ENCODE measurements around the gene SPIB.
A peak's percentile ranks its signal among the peaks of the same experiment; 100 is the strongest.

The SPIB gene

DNA sequence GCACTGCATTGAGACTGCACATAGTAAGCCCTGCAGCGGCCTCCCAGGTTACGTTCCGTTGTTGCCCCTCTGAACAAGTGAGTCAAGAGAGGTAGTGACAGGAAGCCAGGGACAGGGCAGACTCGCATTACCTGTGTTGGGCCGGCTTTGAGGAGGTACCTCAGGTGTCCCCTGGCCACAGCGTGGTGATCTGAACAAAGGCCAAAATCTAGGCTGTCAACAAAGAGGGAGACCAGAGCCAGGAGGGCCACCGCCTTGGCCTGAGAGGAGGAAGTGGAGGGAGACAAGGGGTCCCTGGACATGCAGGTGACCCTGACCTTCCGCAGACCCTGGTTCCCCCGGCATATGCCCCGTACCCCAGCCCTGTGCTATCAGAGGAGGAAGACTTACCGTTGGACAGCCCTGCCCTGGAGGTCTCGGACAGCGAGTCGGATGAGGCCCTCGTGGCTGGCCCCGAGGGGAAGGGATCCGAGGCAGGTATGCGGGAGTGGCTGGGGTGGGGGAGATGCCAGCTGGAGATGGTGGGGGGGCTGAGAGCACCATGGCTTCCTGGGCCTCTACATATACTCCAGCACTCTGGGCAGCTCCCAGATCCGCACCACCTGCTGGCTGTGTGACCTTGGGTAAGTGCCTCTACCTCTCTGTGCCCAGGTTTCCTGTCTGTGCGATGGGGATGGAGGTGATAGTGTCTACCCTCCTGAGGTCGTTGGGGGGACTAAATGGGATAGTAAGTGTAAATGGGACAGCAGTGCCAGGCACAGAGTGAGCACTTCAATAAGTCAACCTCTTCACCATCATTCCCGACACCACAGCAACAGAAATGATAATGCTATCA lies 4.8 kb downstream of the SPIB start:
- no peaks in the 10 kb centered on the region for H3K36me3 Mint-ChIP-seq (ENCODE audit: low read depth)
- TF ChIP-seq CTCF (IDR thresholded peaks at IDR 0.05; ENCODE audit: unreplicated experiment in 3 of 3) = no peak
- H3K27me3 Mint-ChIP-seq (ENCODE audit: low read depth) = peaks cover 35% of the 10 kb centered on the region
- H3K4me1 Mint-ChIP-seq = peaks cover 13% of the 10 kb centered on the region
- no peak overlapping the region for H3K4me3 Mint-ChIP-seq
- H3K9me3 Mint-ChIP-seq = no peaks in the 10 kb centered on the region
- H3K27ac Mint-ChIP-seq = no peak overlapping the region

GRCh38 chr19:50425581-50425980 lies 6.8 kb downstream of the SPIB start:
- Mint-ChIP-seq H3K4me1 (peaks cover 5% of the 10 kb centered on the region), H3K4me3 (no peak overlapping the region), H3K27ac (no peak overlapping the region), H3K9me3 (no peaks in the 10 kb centered on the region), H3K27me3 (ENCODE audit: low read depth) (peaks cover 33% of the 10 kb centered on the region), H3K36me3 (ENCODE audit: low read depth) (no peaks in the 10 kb centered on the region)
- no peak for TF ChIP-seq CTCF (IDR thresholded peaks at IDR 0.05; ENCODE audit: unreplicated experiment in 3 of 3)

DNA sequence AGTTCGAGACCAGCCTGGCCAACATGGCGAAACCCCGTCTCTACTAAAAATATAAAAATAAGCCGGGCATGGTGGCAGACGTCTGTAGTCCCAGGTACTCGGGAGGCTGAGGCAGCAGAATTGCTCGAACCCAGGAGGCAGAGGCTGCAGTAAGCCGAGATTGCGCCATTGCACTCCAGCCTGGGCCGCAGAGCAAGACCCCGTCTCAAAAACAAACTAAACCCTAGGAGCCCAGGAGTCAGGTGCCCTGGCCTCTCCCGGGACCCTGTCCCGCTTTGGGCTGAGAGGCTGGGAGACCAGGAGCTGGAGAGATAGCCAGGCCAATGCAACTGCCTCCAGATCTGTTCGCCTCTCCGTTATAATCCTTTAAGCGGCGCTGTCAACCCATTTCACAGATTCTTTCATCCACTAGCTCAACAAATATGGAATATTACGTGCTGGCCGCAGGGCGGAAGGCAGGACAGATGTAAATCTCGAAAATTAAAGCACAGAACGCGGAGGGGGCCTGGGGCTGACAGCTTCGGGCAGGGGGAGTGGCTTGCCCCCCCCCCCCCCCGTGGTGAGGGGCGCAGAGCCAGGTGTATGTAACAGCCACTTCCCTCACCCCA lies 8.7 kb downstream of the SPIB start:
- Mint-ChIP-seq H3K27ac (no peak overlapping the region), H3K4me1 (peaks cover 16% of the 10 kb centered on the region), H3K4me3 (peak overlapping the region in 1 of 3 experiments; percentile 6), H3K27me3 (ENCODE audit: low read depth) (peaks cover 18% of the 10 kb centered on the region), H3K36me3 (ENCODE audit: low read depth) (no peaks in the 10 kb centered on the region), H3K9me3 (no peaks in the 10 kb centered on the region)
- no peak for TF ChIP-seq CTCF (IDR thresholded peaks at IDR 0.05; ENCODE audit: unreplicated experiment in 3 of 3)

DNA sequence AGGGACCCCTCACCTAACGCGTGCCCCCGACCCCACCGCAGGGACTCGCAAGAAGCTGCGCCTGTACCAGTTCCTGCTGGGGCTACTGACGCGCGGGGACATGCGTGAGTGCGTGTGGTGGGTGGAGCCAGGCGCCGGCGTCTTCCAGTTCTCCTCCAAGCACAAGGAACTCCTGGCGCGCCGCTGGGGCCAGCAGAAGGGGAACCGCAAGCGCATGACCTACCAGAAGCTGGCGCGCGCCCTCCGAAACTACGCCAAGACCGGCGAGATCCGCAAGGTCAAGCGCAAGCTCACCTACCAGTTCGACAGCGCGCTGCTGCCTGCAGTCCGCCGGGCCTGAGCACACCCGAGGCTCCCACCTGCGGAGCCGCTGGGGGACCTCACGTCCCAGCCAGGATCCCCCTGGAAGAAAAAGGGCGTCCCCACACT lies 9.3 kb downstream of the SPIB start:
- peaks cover 18% of the 10 kb centered on the region for H3K27me3 Mint-ChIP-seq (ENCODE audit: low read depth)
- no peaks in the 10 kb centered on the region for H3K9me3 Mint-ChIP-seq
- H3K36me3 Mint-ChIP-seq (ENCODE audit: low read depth) = no peaks in the 10 kb centered on the region
- no peak overlapping the region for H3K27ac Mint-ChIP-seq
- no peak for TF ChIP-seq CTCF (IDR thresholded peaks at IDR 0.05; ENCODE audit: unreplicated experiment in 3 of 3)
- peak overlapping the region in 2 of 3 experiments; percentile 8 to 29 for H3K4me3 Mint-ChIP-seq
- H3K4me1 Mint-ChIP-seq = peaks cover 20% of the 10 kb centered on the region

DNA sequence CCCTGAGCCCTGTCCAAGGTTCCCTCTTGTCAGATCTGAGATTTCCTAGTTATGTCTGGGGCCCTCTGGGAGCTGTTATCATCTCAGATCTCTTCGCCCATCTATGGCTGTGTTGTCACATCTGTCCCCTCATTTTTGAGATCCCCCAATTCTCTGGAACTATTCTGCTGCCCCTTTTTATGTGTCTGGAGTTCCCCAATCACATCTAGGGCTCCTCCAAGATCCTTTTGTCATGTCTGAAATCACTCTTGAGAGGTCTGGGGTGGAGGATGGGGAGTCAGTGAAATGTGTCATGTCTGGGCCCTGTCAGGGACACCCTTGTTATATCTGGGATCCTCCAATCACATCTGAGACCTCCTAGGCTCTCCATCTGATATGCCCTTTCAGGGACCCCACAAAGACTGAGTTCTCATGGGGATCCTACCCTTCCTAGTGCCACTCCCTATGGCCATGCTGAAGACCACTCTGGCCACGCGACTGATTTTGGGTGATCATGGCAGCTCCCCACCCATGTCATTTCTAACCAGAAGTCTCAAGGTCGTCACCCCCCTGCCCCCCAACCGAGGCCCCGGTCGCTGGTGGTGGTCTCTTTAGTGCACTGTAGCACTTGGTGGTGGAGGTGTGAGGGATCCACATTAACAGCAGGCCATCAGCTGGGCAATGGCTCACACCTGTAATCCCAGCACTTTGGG lies 10.2 kb downstream of the SPIB start:
- H3K27ac Mint-ChIP-seq = no peak overlapping the region
- H3K27me3 Mint-ChIP-seq (ENCODE audit: low read depth) = peaks cover 18% of the 10 kb centered on the region
- H3K36me3 Mint-ChIP-seq (ENCODE audit: low read depth) = no peaks in the 10 kb centered on the region
- H3K4me3 Mint-ChIP-seq = peak overlapping the region; percentile 1 to 13 (median 3)
- peaks cover 24% of the 10 kb centered on the region for H3K4me1 Mint-ChIP-seq
- H3K9me3 Mint-ChIP-seq = no peaks in the 10 kb centered on the region
- no peak for TF ChIP-seq CTCF (IDR thresholded peaks at IDR 0.05; ENCODE audit: unreplicated experiment in 3 of 3)
